ENCODE measurements around the gene DOK7. TPM values are rescaled to one million over a fixed set of nuclear protein-coding genes. Genes with fewer than 3 reads are reported as not detected.

DOK7 gene
- total and polyA plus RNA-seq, 2 donors (not counting 3 experiments of a cell fraction or from before 2014, with no cell fraction given) = not detected

- dilution Hi-C loops (cut with MboI; ENCODE audit: extremely low pct_ligation_motif_present, low sequenced_read_pairs) (no loop called here), intact Hi-C loops (cut with micrococcal nuclease) (loop anchor here (1.0 to 10.0 kb wide), 5 partner anchors 133 to 465 kb away; no protein-coding TSS in a partner anchor)
- Histone ChIP-seq H3K27ac (ENCODE audit: insufficient read depth, low read depth, low read length) (no peak overlapping the region), H2AFZ (ENCODE audit: low read depth, low read length) (no peak overlapping the region), H4K20me1 (replicated peaks; ENCODE audit: control insufficient read depth, extremely low read depth, insufficient read depth, low read length) (no peaks in the 10 kb centered on the region), H3K9me3 (replicated peaks; ENCODE audit: control insufficient read depth, insufficient read depth, low read length) (no peaks in the 10 kb centered on the region), H3K4me2 (ENCODE audit: insufficient read depth, low read length) (no peak overlapping the region), H3K4me1 (ENCODE audit: control insufficient read depth, extremely low read depth, insufficient read depth, low read length) (no peaks in the 10 kb centered on the region), H3K9me1 (replicated peaks; ENCODE audit: control insufficient read depth, extremely low read depth, insufficient read depth, low read length) (no peaks in the 10 kb centered on the region), H3K4me3 (replicated peaks in 1 of 3; ENCODE audit: insufficient read depth in 1 of 3, low read depth in 1 of 3, low read length in 3 of 3) (no peak overlapping the region), H3K79me2 (ENCODE audit: control insufficient read depth, insufficient read depth, low read length) (no peaks in the 10 kb centered on the region), H3K36me3 (ENCODE audit: control insufficient read depth in 2 of 2, extremely low read depth in 1 of 2, insufficient read depth in 2 of 2, low read length in 2 of 2) (no peaks in the 10 kb centered on the region), H3K27me3 (ENCODE audit: control insufficient read depth in 2 of 2, insufficient read depth in 2 of 2, low read length in 2 of 2) (peaks cover 0 to 8% of the 10 kb centered on the region in 2 experiments), H3K9ac (replicated peaks; ENCODE audit: extremely low read depth, insufficient read depth, low read length) (no peak overlapping the region)
- BruUV-seq (replicated peaks) = no TSS peak
- no peak for TF ChIP-seq MAX (IDR thresholded peaks at IDR 0.05; ENCODE audit: insufficient read depth, insufficient read length)
- TF ChIP-seq JUN (IDR thresholded peaks at IDR 0.05; ENCODE audit: borderline replicate concordance, insufficient read depth, insufficient read length, low read depth) = no peak
- no peak for TF ChIP-seq CTCF (IDR thresholded peaks at IDR 0.05; ENCODE audit: extremely low read depth in 1 of 2, insufficient read depth in 1 of 2, low read depth in 1 of 2, low read length in 2 of 2)
- no peak for TF ChIP-seq EZH2 (IDR thresholded peaks at IDR 0.05; ENCODE audit: borderline replicate concordance, low read depth, low read length, severe bottlenecking)
- no peak for TF ChIP-seq POLR2AphosphoS5 (IDR thresholded peaks at IDR 0.05; ENCODE audit: insufficient read depth, low read depth, low read length)
- no peak for TF ChIP-seq GATA2 (IDR thresholded peaks at IDR 0.05; ENCODE audit: insufficient read depth, insufficient read length, low read depth, low read length)
- TF ChIP-seq MYC (IDR thresholded peaks at IDR 0.05; ENCODE audit: low read depth, low read length) = no peak
- no peak for FAIRE-seq
- CTCF ChIA-PET = interaction anchor here (0.7 to 4.8 kb wide), 17 partner anchors 9 to 421 kb away, joined by 3 to 69 read pairs (median 8); no protein-coding TSS in a partner anchor
- no peak for DNase-seq (ENCODE audit: low read depth, low spot score)
- POLR2A ChIA-PET = no interaction called here
Observed at GRCh38 chr4:3479358-3480101, 16.4 kb downstream of the DOK7 start.

All from endothelial cell of umbilical vein (primary cell).